K562 (cell line): ENCODE measurements around the gene BMP10. TPM values are rescaled to one million over a fixed set of nuclear protein-coding genes. Genes with fewer than 3 reads are reported as not detected.

Experiments
- ATAC-seq: fragments of 200-7000 bp; cut with Tn5 transposase; 3 replicates; pipeline ENCODE4 v1.9.1; 2020; ENCODE audit warnings: moderate library complexity
- BruUV-seq: library from RNA; stranded (reverse); fragments of 400-500 nt; replicated peaks from 2 replicates; lab custom pipeline; 2021; lab: Mats Ljungman, UMichigan
- CTCF ChIA-PET: fragments of 300-600 bp; formaldehyde crosslinking; extraction: SDS; loops from one replicate; lab custom pipeline; 2021; ENCODE audit warnings: low intra/inter-chr PET ratio; lab: Yijun Ruan, JAX
- POLR2A ChIA-PET: fragments of 300-600, 350-650 bp; sonication (Branson Sonifier 250); formaldehyde crosslinking; extraction: SDS; loops from one replicate; lab custom pipeline; 2021; ENCODE audit warnings: antibody characterized with exemption, inconsistent platforms; lab: Yijun Ruan, JAX
- DNase-seq, 4 experiments: peaks; one replicate each; pipeline versions ENCODE4 v3.0.0 to v3.0.0-alpha.2; 2011 to 2018; ENCODE audit warnings: low spot score in 3 of 4, mixed read lengths in 3 of 4; ENCODE audit errors: extremely low read depth in 1 of 4
- FAIRE-seq: peaks from 2 replicates; lab custom pipeline; 2011; peaks lifted over from hg19 to GRCh38; lab: Jason Lieb, UNC
- H2AFZ ChIP-seq: 2 replicates; pipeline ENCODE4 v1.6.0; 2011; ENCODE audit warnings: low read depth, low read length, control low read depth, inconsistent platforms
- H3K27ac ChIP-seq: fragments of 200-600 bp; 3 replicates; pipeline ENCODE4 v1.8.0; 2011; ENCODE audit warnings: low read depth, mild to moderate bottlenecking, control low read depth, inconsistent platforms, low read length, moderate library complexity, mixed read lengths; ENCODE audit errors: extremely low read depth
- H3K27me3 ChIP-seq, 2 experiments: fragments of 300-600 bp in 1 of 2; 2 replicates in 1 of 2; 3 replicates in 1 of 2; pipeline versions ENCODE4 v1.6.0 to v1.8.0; 2011; ENCODE audit warnings: inconsistent platforms in 2 of 2, low read length in 2 of 2, mild to moderate bottlenecking in 1 of 2, mixed read lengths in 1 of 2, moderate library complexity in 1 of 2; ENCODE audit not compliant: control insufficient read depth in 2 of 2, insufficient read depth in 2 of 2
- H3K36me3 ChIP-seq: fragments of 300-600 bp; 3 replicates; pipeline ENCODE4 v1.8.0; 2011; ENCODE audit warnings: mild to moderate bottlenecking, low read length, inconsistent platforms; ENCODE audit not compliant: control insufficient read depth, insufficient read depth
- H3K4me1 ChIP-seq, 2 experiments: fragments of 200-600 bp in 1 of 2; replicated peaks in 1 of 2; 2 replicates in 1 of 2; 3 replicates in 1 of 2; pipeline versions ENCODE4 v1.5.1 to v1.8.0; 2011; ENCODE audit warnings: inconsistent platforms in 2 of 2, low read length in 2 of 2, mild to moderate bottlenecking in 1 of 2, mixed read lengths in 1 of 2, moderate library complexity in 1 of 2; ENCODE audit not compliant: control insufficient read depth in 2 of 2, insufficient read depth in 2 of 2
- H3K4me2 ChIP-seq: 2 replicates; pipeline ENCODE4 v1.6.1; 2011; ENCODE audit warnings: low read length, control low read depth, inconsistent platforms, mixed read lengths; ENCODE audit not compliant: insufficient read depth
- H3K4me3 ChIP-seq: fragments of 200-600 bp; sonication (generic), shearing (Covaris generic); 2 replicates; pipeline ENCODE4 v1.5.1; 2016; ENCODE audit warnings: control low read depth, inconsistent platforms
- H3K79me2 ChIP-seq: fragments of 200-600 bp; 3 replicates; pipeline ENCODE4 v1.8.0; 2011; ENCODE audit warnings: low read length, inconsistent platforms; ENCODE audit not compliant: control insufficient read depth, insufficient read depth
- H3K9ac ChIP-seq, 2 experiments: 2 replicates each; pipeline versions ENCODE4 v1.6.0 to v1.6.1; 2011; ENCODE audit warnings: low read depth in 2 of 2, low read length in 2 of 2, control low read depth in 1 of 2, inconsistent platforms in 1 of 2, mild to moderate bottlenecking in 1 of 2, mixed read lengths in 1 of 2; ENCODE audit not compliant: insufficient read depth in 1 of 2
- H3K9me1 ChIP-seq: one replicate; pipeline ENCODE4 v1.6.0; 2011; ENCODE audit warnings: inconsistent platforms, mild to moderate bottlenecking, low read length, moderate library complexity; ENCODE audit not compliant: control insufficient read depth, insufficient read depth
- H3K9me3 ChIP-seq: replicated peaks from 2 replicates; pipeline ENCODE4 v1.5.1; 2011; ENCODE audit warnings: low read depth, low read length, inconsistent platforms; ENCODE audit not compliant: control insufficient read depth, insufficient read depth
- H4K20me1 ChIP-seq: replicated peaks from 2 replicates; pipeline ENCODE4 v1.6.1; 2011; ENCODE audit warnings: low read length, inconsistent platforms, mixed read lengths; ENCODE audit not compliant: control insufficient read depth, insufficient read depth
- HNRNPK ChIP-seq: fragments of 200-400 bp; formaldehyde crosslinking; IDR thresholded peaks from one replicate; pipeline ENCODE4 v1.6.1; 2018; ENCODE audit warnings: mild to moderate bottlenecking, low read depth, low read length; ENCODE audit not compliant: poor library complexity, severe bottlenecking
- NR4A1 ChIP-seq, 2 experiments: fragments of 250-450 bp in 1 of 2; fragments of 450-650 bp in 1 of 2; sonication (Bioruptor Pico) in 1 of 2; IDR thresholded peaks; 2 replicates each; pipeline versions ENCODE4 v1.4.0 to v1.6.1; 2016 to 2020; ENCODE audit warnings: mild to moderate bottlenecking in 2 of 2, missing compliant biosample characterization in 1 of 2, missing genetic modification characterization in 1 of 2, moderate library complexity in 1 of 2
- PHF20 ChIP-seq: fragments of 450-650 bp; IDR thresholded peaks from 2 replicates; pipeline ENCODE4 v1.6.1; 2018; ENCODE audit not compliant: partially characterized antibody
- TSC22D4 ChIP-seq: fragments of 450-650 bp; IDR thresholded peaks from 2 replicates; pipeline ENCODE4 v1.6.1; 2016; ENCODE audit warnings: missing genetic modification characterization, missing biosample characterization, control low read depth
- WGBS: fragments of 100-300 bp; shearing (Covaris generic); methylation state at CpG from one replicate; pipeline ENCODE4 v1.1.6; 2016; ENCODE audit warnings: low coverage, mixed read lengths; ENCODE audit not compliant: insufficient coverage; ENCODE audit errors: missing lambda C conversion rate; 5-methylcytosine and 5-hydroxymethylcytosine counted together
- in situ Hi-C: fragments of 300-500 bp; cut with MboI; formaldehyde crosslinking; loops from 4 replicates; pipeline ENCODE4 v1.15.0; 2018; ENCODE audit warnings: inconsistent platforms, mixed read lengths
- intact Hi-C: fragments of 100-400 bp; cut with micrococcal nuclease; formaldehyde crosslinking; loops from 2 replicates; pipeline ENCODE4 v1.14.2; 2022
- polyA plus RNA-seq, 8 experiments: library from polyadenylated mRNA; depleted of rRNA in 4 of 8; stranded (reverse) in 5 of 8; unstranded in 3 of 8; fragments of >200 nt; fragmentation: Nextera tagmentation in 2 of 8; fragmentation: Illumina TruSeq in 1 of 8; extraction: Ambion mirVana in 2 of 8; extraction: Trizol in 1 of 8; gene quantifications; 2 replicates each; pipeline versions ENCODE4 v1.2.1 to v1.2.3, GENCODE V29; 2011 to 2014; ENCODE audit warnings: inconsistent platforms in 1 of 8, missing spikeins in 1 of 8
- total RNA-seq, 7 experiments: library from RNA; depleted of rRNA in 6 of 7; stranded (reverse); fragments of >200 nt in 6 of 7; fragmentation: Illumina TruSeq in 2 of 7; extraction: Trizol in 2 of 7; gene quantifications; 2 replicates each; pipeline versions ENCODE4 v1.2.1 to v1.2.3, GENCODE V29; 2011 to 2021; ENCODE audit warnings: low replicate concordance in 1 of 7
- TF ChIP-seq, protein P1 (sequence below): sonication (generic); formaldehyde crosslinking; IDR thresholded peaks from 2 replicates; pipeline ENCODE4 v1.8.1; 2023; ENCODE audit warnings: missing genetic modification reagents, mild to moderate bottlenecking, borderline replicate concordance

BMP10 gene
- total and polyA plus RNA-seq, 9 of the 15 experiments (the other 6 are each of a cell fraction or from before 2014, with no cell fraction given) = 0.11 to 0.91 (median 0.43) TPM

DNA sequence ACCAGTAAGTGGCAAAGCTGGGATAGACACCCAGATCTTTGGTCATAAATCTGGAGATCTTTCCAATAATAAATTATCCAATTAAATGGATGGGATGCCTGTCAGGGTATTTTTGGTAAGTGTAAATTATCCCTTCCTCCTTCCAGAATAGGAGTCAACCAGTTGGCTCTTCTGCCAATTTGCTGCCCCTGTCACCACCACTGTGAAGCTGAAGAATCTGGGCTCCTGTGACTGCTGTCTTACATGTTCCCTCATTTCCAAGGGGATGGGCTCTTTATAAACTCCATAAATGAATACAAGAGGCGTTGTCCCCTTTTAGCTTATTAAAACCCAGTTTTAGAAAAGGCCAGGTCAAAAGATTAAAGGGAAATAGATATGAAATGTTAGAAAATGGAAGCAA, 17.8 kb upstream of the BMP10 start:
- in situ Hi-C loops (no loop called here), intact Hi-C loops (no loop called here)
- Histone ChIP-seq H3K27ac (no peak overlapping the region), H3K9me3 (no peaks in the 10 kb centered on the region), H2AFZ (peak overlapping the region; percentile 60; the same call in 1 of the 2 replicates), H3K4me2 (peak overlapping the region; percentile 18; the same call in 1 of the 2 replicates), H3K27me3 (no peaks in the 10 kb centered on the region), H3K4me1 (peaks cover 0 to 12% of the 10 kb centered on the region in 2 experiments; a peak in 3 of 5 replicates), H3K4me3 (no peak overlapping the region), H3K9me1 (no peaks in the 10 kb centered on the region), H3K9ac (no peak overlapping the region), H3K79me2 (no peaks in the 10 kb centered on the region), H3K36me3 (no peaks in the 10 kb centered on the region), H4K20me1 (no peaks in the 10 kb centered on the region)
- DNase-seq (no peak), FAIRE-seq (no peak), ATAC-seq (no peak)
- BruUV-seq = no TSS peak
- WGBS = 50% methylated on average over 1 of the region's 1 CpG
- POLR2A ChIA-PET = interaction anchor here (0.7 to 1.1 kb wide), 3 partner anchors 19 to 68 kb away, joined by 3 read pairs; no protein-coding TSS in a partner anchor
- CTCF ChIA-PET = no interaction called here
- TF ChIP-seq PHF20 = no peak
- no peak for TF ChIP-seq HNRNPK
- TF ChIP-seq, protein P1, sequence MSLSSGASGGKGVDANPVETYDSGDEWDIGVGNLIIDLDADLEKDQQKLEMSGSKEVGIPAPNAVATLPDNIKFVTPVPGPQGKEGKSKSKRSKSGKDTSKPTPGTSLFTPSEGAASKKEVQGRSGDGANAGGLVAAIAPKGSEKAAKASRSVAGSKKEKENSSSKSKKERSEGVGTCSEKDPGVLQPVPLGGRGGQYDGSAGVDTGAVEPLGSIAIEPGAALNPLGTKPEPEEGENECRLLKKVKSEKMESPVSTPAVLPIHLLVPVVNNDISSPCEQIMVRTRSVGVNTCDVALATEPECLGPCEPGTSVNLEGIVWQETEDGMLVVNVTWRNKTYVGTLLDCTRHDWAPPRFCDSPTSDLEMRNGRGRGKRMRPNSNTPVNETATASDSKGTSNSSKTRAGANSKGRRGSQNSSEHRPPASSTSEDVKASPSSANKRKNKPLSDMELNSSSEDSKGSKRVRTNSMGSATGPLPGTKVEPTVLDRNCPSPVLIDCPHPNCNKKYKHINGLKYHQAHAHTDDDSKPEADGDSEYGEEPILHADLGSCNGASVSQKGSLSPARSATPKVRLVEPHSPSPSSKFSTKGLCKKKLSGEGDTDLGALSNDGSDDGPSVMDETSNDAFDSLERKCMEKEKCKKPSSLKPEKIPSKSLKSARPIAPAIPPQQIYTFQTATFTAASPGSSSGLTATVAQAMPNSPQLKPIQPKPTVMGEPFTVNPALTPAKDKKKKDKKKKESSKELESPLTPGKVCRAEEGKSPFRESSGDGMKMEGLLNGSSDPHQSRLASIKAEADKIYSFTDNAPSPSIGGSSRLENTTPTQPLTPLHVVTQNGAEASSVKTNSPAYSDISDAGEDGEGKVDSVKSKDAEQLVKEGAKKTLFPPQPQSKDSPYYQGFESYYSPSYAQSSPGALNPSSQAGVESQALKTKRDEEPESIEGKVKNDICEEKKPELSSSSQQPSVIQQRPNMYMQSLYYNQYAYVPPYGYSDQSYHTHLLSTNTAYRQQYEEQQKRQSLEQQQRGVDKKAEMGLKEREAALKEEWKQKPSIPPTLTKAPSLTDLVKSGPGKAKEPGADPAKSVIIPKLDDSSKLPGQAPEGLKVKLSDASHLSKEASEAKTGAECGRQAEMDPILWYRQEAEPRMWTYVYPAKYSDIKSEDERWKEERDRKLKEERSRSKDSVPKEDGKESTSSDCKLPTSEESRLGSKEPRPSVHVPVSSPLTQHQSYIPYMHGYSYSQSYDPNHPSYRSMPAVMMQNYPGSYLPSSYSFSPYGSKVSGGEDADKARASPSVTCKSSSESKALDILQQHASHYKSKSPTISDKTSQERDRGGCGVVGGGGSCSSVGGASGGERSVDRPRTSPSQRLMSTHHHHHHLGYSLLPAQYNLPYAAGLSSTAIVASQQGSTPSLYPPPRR (CRISPR knock-in tag) = no peak
- TF ChIP-seq TSC22D4 (tag) = no peak
- no peak for TF ChIP-seq NR4A1 (CRISPR knock-in tag; IDR thresholded peaks at IDR 0.05)
- no peak for TF ChIP-seq NR4A1 (tag; IDR thresholded peaks at IDR 0.05)
